AG04449 (cell line): Measurements from ENCODE around the gene KDM6B.
A peak's percentile ranks its signal among the peaks of the same experiment; 100 is the strongest.

Experiments used
- CTCF ChIA-PET: fragments of 350-600 bp; formaldehyde crosslinking; extraction: SDS; loops from one replicate; lab custom pipeline; 2021; ENCODE audit warnings: antibody characterized with exemption; lab: Yijun Ruan, JAX
- POLR2A ChIA-PET: fragments of 400-600, 350-600 bp; formaldehyde crosslinking; extraction: SDS; loops from one replicate; lab custom pipeline; 2020; ENCODE audit warnings: antibody characterized with exemption, inconsistent platforms; lab: Yijun Ruan, JAX
- DNase-seq: peaks from one replicate; pipeline ENCODE4 v3.0.0-alpha.2; 2010; ENCODE audit warnings: low read depth, low spot score
- H3K4me3 ChIP-seq: 2 replicates; pipeline ENCODE4 v1.5.1; 2011; ENCODE audit warnings: low read depth, mild to moderate bottlenecking, control low read depth, low read length
- CTCF ChIP-seq: IDR thresholded peaks from one replicate; pipeline ENCODE4 v1.5.1; 2011; ENCODE audit warnings: mild to moderate bottlenecking, moderate library complexity, low read length, control low read depth, inconsistent platforms; ENCODE audit not compliant: insufficient read depth; ENCODE audit errors: missing control alignments

KDM6B gene

GRCh38 chr17:7837408-7838088 is 3.5 kb downstream of the KDM6B start:
- POLR2A ChIA-PET, result interaction anchor here (3.6 kb wide), 1 partner anchor 19 kb away, joined by 23 read pairs; the partner anchor contains the start of gene NAA38
- DNase-seq, result no peak
- peak overlapping the region; percentile 83 for H3K4me3 ChIP-seq
- CTCF ChIA-PET, result interaction anchor here (0.9 to 3.0 kb wide), 11 partner anchors 13 to 282 kb away, joined by 3 to 16 read pairs (median 5); partner anchors contain the start of genes CYB5D1, NAA38 and TMEM88
- no peak for TF ChIP-seq CTCF

- no peak for TF ChIP-seq CTCF
- DNase-seq, result no peak
- ChIA-PET CTCF (interaction anchor here (0.7 to 3.0 kb wide), 10 partner anchors 12 to 281 kb away, joined by 3 to 16 read pairs (median 6); partner anchors contain the start of genes CYB5D1, NAA38 and TMEM88), POLR2A (interaction anchor here (3.6 kb wide), 1 partner anchor 18 kb away, joined by 23 read pairs; the partner anchor contains the start of gene NAA38)
- peak overlapping the region; percentile 83 for H3K4me3 ChIP-seq
These were observed 4.4 kb downstream of the KDM6B start for GRCh38 chr17:7838090-7839075.

GRCh38 chr17:7839190-7839875 is 5.3 kb downstream of the KDM6B start:
- ChIA-PET CTCF (interaction anchor here (0.7 to 3.0 kb wide), 6 partner anchors 11 to 202 kb away, joined by 3 to 16 read pairs (median 5); partner anchors contain the start of genes CYB5D1, NAA38 and TMEM88), POLR2A (no interaction called here)
- DNase-seq, result no peak
- H3K4me3 ChIP-seq, result peak overlapping the region; percentile 83
- TF ChIP-seq CTCF, result no peak

GRCh38 chr17:7839876-7840261 is 5.9 kb downstream of the KDM6B start:
- no peak for TF ChIP-seq CTCF
- DNase-seq, result no peak
- H3K4me3 ChIP-seq, result no peak overlapping the region
- ChIA-PET CTCF (interaction anchor here (1.2 to 7.0 kb wide), 5 partner anchors 11 to 152 kb away, joined by 3 to 36 read pairs (median 9); partner anchors contain the start of genes CYB5D1, NAA38, TMEM88 and TP53), POLR2A (no interaction called here)

GRCh38 chr17:7840441-7840840 is 6.4 kb downstream of the KDM6B start:
- TF ChIP-seq CTCF, result no peak
- POLR2A ChIA-PET, result no interaction called here
- CTCF ChIA-PET, result interaction anchor here (0.6 to 7.0 kb wide), 8 partner anchors 9 to 153 kb away, joined by 3 to 36 read pairs (median 4); partner anchors contain the start of genes TP53 and WRAP53
- H3K4me3 ChIP-seq, result peak overlapping the region; percentile 23
- DNase-seq, result no peak
